HG02981 (cell line): ENCODE data around the gene RTN4RL1.

Source experiments
- ATAC-seq: cut with Tn5 transposase; IDR thresholded peaks from one replicate; pipeline ENCODE4 v1.9.1; 2021; ENCODE audit warnings: mild to moderate bottlenecking, moderate library complexity; ENCODE audit not compliant: unreplicated experiment

Gene RTN4RL1

DNA sequence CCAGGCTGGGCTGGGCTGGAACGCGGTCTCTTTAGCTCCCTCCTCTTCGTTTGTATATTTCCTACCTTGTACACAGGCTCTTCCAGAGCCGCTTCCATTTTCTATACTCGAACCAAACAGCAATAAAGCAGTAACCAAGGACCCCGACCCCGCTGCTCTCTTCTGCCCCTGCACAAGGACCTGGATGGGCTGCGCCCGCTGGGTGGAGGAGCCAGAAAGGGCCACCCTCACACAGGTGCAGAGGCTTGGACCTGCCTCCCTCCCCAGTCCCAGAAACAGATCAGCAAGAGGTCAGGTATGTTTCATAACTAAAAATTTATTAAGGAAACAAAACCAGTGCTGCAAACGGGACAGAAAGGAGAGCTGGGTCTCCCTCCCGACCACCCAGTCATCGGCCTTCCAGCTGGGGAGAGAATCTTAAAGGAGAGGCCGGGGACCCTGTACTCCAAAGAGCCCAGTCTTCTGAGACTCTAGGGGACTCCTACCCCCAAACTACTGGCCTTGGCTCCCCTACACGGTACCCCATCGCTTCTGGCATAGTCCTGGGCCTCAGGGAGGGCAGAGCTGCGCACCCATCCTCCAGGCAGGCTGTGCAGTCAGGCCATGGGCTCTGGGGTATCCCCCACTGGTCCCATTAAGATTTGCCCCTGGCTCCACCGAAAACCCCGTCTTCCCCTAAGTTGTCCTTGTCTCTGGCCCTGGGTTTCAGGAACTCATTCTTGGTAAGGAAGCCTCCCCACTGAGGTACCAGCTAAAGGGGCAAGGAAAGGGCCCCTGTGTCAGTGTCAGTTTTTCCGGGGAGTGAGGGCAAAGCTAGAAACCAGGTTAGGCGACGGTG lies 34.6 kb upstream of the RTN4RL1 start:
- no peak for ATAC-seq

DNA sequence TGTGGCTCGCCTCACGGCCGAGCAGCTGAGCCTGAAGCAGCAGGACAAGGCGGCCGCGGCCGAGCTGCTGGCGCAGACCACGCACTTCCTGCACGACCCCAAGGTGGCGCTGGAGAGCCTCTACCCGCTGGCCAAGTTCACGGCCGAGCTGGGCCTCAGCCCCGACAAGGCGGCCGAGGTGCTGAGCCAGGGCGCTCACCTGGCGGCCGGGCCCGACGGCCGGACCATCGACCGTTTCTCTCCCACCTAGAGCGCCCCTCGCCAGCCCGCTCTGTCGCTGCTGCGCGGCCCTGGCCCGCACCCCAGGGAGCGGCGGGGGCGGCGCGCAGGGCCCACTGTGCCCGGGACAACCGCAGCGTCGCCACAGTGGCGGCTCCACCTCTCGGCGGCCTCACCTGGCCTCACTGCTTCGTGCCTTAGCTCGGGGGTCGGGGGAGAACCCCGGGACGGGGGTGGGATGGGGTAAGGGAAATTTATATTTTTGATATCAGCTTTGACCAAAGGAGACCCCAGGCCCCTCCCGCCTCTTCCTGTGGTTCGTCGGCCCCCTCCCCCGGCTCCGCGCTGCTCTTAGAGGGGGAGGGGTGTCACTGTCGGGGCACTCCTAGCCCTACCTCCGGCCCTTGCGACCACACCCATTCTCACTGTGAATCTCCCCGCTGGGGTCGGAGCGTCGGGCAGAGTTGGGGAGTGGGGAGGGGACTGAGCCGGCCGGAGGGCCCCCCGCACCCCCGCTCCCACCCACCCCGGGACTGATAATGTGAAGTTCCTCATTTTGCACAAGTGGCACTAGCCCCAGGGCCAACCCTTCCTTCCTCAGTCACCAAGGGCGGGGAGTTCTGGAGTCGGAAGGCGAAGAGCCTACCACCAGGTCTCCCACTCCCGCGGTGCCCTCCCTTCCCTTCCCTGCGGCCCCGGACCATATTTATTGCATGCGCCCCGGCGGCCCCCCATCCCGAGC lies 33.7 kb upstream of the RTN4RL1 start:
- no peak for ATAC-seq

DNA sequence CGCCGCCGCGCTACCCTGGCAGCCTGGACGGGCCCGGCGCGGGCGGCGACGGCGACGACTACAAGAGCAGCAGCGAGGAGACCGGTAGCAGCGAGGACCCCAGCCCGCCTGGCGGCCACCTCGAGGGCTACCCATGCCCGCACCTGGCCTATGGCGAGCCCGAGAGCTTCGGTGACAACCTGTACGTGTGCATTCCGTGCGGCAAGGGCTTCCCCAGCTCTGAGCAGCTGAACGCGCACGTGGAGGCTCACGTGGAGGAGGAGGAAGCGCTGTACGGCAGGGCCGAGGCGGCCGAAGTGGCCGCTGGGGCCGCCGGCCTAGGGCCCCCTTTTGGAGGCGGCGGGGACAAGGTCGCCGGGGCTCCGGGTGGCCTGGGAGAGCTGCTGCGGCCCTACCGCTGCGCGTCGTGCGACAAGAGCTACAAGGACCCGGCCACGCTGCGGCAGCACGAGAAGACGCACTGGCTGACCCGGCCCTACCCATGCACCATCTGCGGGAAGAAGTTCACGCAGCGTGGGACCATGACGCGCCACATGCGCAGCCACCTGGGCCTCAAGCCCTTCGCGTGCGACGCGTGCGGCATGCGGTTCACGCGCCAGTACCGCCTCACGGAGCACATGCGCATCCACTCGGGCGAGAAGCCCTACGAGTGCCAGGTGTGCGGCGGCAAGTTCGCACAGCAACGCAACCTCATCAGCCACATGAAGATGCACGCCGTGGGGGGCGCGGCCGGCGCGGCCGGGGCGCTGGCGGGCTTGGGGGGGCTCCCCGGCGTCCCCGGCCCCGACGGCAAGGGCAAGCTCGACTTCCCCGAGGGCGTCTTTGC lies 32.8 kb upstream of the RTN4RL1 start:
- ATAC-seq: no peak

DNA sequence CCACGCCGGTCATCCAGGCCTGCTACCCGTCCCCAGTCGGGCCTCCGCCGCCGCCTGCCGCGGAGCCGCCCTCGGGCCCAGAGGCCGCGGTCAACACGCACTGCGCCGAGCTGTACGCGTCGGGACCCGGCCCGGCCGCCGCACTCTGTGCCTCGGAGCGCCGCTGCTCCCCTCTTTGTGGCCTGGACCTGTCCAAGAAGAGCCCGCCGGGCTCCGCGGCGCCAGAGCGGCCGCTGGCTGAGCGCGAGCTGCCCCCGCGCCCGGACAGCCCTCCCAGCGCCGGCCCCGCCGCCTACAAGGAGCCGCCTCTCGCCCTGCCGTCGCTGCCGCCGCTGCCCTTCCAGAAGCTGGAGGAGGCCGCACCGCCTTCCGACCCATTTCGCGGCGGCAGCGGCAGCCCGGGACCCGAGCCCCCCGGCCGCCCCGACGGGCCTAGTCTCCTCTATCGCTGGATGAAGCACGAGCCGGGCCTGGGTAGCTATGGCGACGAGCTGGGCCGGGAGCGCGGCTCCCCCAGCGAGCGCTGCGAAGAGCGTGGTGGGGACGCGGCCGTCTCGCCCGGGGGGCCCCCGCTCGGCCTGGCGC lies 32.1 kb upstream of the RTN4RL1 start:
- ATAC-seq: no peak

DNA sequence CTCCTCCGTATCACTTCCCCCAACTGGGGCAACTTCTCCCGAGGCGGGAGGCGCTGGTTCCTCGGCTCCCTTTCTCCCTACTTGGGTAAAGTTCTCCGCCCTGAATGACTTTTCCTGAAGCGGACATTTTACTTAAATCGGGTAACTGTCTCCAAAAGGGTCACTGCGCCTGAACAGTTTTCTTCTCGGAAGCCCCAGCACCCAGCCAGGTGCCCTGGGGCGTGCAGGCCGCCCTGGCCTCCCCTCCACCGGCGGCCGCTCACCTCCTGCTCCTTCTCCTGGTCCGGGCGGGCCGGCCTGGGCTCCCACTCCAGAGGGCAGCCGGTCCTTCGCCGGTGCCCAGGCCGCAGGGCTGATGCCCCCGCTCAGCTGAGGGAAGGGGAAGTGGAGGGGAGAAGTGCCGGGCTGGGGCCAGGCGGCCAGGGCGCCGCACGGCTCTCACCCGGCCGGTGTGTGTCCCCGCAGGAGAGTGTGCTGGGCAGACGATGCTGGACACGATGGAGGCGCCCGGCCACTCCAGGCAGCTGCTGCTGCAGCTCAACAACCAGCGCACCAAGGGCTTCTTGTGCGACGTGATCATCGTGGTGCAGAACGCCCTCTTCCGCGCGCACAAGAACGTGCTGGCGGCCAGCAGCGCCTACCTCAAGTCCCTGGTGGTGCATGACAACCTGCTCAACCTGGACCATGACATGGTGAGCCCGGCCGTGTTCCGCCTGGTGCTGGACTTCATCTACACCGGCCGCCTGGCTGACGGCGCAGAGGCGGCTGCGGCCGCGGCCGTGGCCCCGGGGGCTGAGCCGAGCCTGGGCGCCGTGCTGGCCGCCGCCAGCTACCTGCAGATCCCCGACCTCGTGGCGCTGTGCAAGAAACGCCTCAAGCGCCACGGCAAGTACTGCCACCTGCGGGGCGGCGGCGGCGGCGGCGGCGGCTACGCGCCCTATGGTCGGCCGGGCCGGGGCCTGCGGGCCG lies 31.4 kb upstream of the RTN4RL1 start:
- no peak for ATAC-seq

DNA sequence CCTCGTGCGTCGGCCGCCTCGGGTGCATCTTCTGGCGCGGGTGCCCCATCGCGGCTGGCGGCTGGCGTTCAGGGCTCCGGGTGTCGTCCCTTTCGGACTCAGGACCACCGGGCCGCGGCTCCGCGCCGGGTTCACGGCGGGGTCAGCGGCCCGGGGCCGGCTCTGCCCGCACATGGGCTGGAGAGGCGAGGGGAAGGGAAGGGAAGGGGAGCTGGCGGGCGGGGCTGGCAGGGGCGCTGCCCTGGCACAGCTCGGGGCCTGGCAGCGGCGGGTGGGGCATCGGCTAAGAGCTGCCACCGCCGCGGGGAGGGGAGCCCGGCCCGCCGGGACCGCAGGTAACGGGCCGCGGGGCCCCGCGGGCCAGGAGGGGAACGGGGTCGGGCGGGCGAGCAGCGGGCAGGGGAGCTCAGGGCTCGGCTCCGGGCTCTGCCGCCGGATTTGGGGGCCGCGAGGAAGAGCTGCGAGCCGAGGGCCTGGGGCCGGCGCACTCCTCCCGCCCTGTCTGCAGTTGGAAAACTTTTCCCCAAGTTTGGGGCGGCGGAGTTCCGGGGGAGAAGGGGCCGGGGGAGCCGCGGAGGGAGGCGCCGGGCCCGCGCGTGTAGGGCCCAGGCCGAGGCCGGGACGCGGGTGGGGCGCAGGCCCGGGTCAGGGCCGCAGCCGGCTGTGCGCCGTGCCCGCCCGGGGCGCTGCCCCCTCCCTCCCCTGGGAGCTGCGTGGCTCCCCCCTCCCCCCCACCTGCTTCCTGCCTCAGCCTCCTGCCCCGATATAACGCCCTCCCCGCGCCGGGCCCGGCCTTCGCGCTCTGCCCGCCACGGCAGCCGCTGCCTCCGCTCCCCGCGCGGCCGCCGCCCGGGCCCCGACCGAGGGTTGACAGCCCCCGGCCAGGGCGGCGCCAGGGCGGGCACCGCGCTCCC lies 30.4 kb upstream of the RTN4RL1 start:
- no peak for ATAC-seq

DNA sequence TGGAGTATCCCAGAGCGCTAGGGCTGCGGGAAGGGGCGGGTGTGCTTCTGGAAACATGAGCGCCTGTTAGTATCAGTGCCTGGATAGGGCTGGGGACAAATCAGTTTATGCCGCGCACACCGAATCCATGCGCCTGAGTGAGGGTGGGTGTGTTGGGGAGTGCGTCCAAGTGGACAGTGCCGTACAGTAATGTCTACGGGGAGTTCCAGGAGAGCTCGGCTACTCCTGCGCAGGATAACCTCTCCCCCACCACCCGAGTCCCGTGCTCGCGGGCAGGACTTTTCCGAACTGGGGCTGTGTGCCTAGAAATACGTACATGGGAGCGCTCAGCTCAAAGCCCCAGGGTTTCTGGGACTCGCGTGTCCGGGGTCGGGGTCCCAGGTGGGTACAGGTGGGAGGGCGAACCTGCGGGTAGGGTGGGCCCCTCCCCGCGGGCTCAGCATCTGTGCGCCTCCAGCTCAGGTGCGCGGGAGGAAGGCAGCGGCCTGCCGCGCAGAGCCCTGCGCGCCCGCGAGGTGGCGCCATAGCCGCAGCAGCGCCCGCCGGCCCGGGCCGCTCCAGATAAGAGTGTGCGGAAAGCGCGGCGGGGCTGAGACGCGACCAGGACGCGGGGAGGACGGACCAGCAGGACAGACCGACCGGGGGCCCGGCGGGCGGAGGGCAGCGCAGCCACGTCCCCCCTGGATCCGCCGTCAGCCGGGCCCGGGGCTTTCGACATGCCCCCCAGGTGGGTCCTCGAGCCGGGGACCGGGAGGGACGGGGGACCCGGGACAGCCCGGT lies 29.6 kb upstream of the RTN4RL1 start, which contains the start of gene HIC1:
HIC1 (plus strand) TSS at position 592 of the 780 bp plus-strand sequence. CDS start 1,588 bp downstream, outside the sequence.
- ATAC-seq: peak; percentile 31

DNA sequence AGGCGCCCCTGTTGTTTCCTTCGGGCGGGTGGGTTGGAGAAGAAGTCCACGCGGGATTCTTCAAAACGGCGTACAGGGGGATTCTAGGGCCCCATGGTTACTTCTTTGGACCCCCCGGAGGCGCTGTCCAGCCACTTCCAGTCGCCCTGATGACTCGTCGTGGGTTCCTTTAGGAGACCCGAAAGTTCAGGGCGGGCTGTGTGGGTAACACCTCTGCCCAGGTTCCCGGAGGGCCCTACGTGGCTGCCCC lies 29.1 kb upstream of the RTN4RL1 start:
- ATAC-seq: no peak

DNA sequence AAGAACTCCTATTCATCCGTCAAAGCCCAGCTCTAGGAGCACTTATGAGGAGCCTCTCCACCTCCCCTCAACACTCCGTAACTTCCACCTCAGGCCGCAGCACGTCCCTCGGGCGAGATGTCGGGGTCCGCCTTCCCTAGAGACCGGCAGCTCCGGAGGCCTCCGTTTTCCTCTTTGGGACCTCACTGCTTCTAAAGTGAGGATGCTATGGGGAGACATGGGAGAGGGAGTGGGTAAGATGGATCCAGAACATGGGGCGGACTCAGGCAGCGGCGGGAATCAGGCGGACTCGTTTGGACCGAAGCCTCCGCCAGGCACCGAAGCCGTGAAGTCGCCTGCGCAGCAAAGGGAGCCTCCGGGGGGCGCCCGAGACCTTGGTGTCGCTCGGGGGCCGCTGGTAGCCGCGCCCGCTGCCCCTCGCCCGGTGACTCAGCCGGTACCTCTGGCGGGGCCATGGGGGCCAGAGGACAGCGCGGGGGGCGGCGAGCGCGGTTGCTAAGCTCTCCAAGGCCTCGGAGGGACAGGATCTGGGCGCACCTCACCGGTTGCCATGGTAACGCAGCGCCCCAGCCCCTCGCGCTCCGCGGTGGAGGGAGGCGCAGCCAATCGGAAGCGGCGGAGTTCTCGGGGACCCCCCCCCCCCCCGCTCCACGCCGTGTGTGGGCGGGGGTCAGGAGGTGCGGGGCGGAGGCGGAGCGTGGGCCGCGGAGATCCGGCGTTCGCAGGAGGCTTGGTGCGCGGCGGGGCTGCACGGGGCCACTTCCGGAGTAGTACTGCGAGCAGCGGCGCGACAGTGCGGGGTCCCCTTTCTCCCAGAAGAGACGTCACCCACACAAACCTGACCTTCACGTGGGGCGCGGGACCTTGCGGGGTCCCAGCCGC lies 28.5 kb upstream of the RTN4RL1 start:
- ATAC-seq: no peak

DNA sequence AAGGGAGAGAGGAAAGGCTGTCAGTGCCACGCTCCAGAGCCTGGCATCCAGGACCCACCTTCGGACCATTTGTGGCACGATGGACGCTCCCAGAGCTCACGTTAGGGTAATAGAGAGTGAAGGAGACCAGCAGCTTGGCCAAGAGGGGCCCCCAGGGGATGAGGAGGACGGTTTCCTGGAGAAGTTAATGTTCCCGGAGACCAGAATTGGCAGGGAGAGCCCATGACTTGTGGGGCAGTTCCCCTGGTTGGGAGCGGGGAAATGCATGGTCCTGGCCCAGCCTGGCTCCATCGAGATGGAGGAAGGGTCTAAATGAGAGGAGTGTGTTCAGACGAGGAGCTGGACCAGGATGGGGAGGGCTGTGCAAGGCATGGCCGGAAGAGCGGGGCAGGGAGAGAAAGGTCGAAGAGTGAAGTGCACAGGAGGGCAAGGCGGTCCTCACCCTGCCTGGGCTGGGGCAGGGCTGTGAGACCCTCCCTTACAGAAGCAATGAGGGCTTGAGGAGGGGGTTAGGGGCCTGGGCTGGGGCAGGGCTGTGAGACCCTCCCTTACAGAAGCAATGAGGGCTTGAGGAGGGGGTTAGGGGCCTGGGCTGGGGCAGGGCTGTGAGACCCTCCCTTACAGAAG lies 26.9 kb upstream of the RTN4RL1 start:
- no peak for ATAC-seq

DNA sequence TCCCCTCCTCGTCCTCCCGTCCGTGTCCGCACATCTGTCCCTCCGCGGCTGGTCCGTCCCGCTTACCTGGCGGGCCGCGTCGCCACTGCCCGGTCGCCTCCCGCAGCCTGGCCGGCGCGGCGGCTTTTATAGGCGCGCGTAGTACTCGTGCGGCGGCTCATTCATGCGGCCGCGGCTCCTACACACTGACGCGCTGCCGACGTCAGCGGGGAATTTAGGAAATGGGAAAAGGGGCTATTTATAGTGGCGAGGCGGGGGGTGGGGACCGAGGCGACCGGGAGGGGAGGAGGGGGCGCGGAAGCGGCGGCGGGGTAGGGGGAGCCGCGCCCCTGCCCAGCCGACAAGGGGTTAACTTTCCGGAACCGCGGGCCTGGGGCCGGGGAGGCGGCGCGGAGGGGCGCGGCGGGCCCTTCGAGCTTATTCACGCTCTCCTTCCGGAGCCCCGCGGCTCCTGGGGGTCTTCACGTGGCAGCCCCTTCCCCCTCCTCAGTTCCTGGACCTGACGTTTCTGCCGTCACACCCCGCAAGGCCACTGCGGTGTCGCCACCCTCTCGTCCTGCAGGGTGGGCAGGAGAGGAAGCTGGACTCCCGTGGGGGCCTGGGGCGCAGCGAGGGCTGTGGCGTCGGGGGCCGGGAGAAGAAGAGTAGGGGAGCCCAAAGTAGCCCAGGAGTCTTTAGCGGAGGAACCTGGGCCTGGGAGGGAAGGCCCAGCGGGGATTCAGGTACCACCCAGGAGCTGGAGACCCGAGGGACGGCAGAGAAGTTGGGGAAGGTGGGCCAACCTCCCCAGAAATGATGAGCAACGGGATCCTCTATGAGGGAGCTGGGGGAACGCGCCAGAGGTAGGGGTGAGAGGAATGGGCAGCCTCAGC lies 26.2 kb upstream of the RTN4RL1 start:
- ATAC-seq: no peak

DNA sequence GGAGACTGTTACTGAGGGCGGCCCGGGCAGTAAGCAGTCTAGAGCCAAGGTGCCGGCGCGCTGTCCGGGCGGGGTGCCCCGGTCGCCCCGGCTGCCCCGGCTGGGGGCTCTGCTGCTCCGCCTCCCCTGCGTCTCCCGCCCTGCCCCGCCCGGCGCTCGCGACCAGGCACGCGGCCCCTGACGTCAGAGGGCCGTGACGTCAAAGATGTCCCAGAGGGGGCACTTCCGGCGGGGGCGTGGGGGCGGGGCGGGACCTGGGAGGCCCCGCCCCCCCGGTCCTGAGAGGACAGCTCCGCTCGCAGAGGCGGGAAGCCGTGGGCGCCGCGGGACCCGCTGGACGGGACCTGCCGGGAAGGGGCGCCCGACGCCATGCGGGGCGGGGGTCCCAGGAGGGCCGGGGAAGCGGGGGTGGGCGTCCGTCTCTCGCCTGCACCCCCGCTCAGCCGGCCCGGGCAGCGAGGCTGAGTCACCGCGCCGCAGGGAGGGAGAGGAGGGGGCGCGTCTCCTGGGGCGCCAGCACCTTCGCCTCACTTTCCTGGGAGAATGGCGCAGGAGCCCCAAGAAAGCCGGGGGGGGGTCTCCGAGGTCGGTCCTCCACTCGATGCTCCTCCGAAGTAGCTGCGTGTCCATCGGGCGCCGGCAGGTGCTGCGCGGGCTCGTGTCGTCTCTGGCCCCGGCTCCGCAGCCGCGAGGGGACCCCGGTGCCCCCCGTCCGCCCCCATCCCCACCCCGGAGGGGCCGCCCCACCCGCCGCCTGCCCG lies 25.3 kb upstream of the RTN4RL1 start:
- peak; percentile 16 for ATAC-seq

DNA sequence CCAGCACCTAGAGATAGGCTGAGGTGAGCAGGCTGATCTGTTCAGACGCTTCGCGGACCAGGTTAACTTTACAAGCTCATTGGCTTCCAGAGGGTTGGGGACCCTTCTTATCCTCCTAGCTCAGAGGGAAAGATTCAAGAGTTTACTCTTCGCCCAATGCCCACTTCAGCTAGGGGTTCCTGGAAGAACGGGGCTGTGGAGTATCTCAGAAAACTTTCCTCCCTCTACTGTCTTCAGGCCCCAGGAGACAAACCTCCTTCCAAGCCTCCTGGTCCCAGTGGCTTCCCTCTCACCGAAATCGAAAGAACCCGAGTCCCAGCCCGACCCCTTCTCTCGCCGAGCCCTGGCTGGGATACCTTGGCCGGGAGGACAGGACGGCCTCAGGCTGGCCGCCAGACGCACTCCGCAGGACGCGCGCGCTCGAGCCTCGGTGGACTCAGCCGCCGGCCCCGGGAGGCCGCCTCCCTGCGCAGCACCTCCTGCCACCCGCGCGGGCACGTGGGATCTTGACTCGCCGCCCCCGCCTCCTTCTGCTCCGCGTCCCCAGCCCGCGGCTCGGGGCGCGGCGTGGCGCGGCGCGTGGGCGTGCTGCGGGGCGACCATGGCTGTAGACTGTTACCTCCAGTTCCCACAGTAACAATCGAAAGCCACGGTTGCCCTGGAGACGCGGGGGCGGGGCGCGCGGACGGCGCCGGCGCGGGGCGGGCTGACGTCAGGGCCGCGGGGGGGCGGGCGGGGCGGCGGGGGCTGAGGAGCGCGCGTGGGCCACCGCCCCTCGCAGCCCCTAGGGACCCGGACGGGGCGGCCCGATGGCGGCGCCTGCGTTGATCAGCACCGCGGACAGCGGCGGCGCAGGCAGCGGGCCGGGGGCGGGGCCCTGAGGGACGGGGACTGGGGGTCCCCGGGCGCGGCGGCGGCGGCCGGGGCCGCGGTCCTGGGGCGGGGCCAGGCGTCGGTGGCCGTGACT lies 24.5 kb upstream of the RTN4RL1 start:
- peak; percentile 50 for ATAC-seq

DNA sequence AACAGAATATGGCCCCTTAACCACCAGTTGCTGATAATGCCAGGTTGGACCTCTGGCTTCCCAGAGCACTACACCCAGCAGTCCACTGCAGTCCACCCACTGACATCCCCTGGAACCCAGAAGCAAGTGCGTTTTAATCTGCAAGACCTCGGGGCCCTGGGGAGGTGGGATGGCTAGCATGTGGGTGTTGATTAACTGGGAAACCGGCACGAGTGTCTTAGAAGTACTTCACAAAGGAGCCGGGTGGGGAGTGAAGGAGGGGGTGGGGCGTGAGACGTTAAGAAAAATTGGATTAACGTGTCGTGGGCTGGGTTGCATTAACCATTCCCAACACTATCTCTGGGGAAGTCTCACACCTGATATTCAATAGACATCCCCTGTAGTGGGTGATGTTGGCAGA lies 23.7 kb upstream of the RTN4RL1 start:
- ATAC-seq: no peak
